CD1c-positive myeloid dendritic cell (primary cell): ENCODE data around the gene SLC43A3.
"Not testable (repeated sequence)": the region's sequence is repeated elsewhere in the genome, so short reads cannot be mapped to it uniquely, and the experiment has no call there.

Source experiments
- DNase-seq: peaks from one replicate; pipeline ENCODE4 v3.0.0-alpha.2; 2016; ENCODE audit errors: extremely low spot score

The SLC43A3 gene

DNA sequence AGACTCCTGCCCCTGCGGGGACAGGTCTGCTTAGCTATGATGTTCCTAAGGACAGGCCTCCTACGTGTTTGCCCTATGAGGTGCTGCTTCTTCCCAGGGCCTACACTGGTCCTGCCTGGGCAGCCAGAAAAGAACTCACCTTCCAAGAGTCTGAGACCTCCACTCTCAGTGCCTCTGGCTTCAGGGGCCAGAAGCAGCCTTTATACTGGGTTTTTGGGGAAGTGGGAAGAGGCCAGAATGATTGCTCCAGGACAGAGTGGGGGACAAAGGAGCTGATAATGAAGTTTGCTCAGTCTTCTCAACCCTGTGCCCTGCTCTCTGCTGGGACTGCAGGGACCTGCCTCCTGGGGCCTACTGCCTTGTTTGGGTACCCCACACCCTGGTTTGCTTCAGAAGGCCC is 45.9 kb downstream of the SLC43A3 start, which contains the start of gene PRG3:
PRG3 (minus strand) TSS at position 176 of the 400 bp plus-strand sequence. CDS start 442 bp downstream, outside the sequence.
- no peak for DNase-seq

DNA sequence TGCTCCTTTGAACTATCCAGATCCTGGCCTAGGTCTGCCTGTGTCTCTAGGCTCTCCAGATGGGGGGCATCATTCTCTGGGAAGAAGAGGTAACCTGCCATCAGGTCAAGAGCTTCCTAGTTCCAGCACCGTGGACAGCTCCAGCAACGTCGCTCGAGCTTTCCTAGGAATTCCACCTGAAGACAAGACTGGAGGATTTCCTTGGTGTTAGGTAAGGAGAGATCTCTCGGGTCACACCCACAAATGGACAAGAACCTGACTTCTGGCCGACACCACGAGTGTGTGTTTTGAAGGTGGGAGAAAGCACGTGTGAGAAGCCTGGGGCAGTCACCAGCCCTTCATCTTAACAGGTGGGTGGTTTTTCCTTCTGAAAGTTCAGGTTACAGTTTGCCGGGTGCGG is 47.2 kb downstream of the SLC43A3 start:
- DNase-seq = no peak

DNA sequence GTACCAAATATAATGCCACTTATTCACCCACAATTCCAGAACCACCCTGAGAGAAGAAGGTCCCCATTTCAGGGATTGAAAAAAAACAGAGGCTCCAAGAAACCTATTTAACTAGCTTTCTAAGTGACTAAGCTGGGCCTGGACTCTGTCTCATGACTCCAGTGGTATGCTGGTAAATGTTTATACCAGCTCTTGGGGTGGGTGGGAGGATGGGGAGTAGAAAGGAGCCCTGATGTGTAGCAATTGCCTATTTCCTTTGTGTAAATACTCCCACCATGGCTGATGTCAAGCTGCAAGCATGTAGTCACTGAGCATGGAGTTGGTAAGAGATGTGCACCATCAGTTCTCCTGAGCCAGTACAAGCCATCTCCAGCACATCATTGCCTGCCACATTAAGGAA is 48.7 kb downstream of the SLC43A3 start:
- DNase-seq = no peak

DNA sequence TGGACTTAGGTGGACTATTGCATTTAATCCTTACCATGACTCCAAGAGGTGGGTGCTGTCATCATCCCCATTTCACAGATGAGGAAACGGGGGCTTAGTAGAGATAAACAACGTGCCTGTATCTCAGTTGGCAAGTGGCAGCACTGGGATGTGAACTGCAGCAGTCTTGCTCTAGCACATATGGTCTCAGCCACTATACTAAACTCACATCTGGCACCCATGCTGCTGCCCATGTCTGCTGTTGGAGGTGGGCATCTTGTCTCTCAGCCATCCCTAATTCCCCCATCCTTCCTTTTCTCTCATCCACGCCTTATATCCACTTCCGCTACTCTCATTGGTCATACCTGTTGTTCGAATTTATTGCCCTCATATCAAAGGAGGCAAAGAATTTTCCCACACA is 49.8 kb downstream of the SLC43A3 start:
- DNase-seq = no peak

GRCh38 chr11:57376095-57377090 is 50.5 kb downstream of the SLC43A3 start:
- no peak for DNase-seq

GRCh38 chr11:57375490-57375889 is 51.4 kb downstream of the SLC43A3 start:
- DNase-seq = no peak

DNA sequence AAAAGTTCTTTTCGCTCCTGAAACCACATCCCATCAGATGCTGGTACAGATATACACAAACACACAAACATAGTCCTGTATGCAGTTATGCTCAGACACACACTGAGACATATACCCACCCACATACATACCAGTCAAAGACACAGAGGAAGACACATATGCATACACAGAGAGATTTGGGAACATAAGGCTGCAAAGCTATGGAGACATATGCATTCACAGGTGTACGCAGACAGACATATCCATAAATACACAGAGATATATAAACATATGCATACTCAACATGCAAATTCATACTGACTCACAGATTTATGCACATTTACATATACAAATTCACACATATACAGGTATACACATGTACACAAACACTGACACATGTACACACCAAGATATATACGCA is 52.0 kb downstream of the SLC43A3 start:
- DNase-seq = no peak

DNA sequence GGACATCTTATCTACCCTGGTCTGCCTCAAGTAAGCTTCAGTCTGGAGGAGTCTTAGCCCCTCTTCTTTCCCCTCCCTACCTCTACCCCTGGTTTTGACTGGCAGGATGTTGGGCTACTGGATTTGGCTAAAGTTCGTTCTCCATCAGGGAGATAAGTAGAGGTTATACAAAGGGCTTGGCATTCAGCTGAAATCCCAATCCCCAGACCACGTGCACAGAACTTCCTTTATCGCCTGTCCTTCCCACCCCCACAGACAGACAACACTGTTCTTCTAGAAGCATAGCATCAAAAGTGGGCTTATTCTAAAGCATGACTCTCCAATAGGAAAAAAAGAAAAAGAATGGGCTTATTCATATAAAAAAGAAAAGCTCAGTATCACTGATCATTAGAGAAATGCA is 53.8 kb downstream of the SLC43A3 start:
- no peak for DNase-seq

- peak; percentile 17 for DNase-seq
Observed at GRCh38 chr11:57370941-57371340, 56.0 kb downstream of the SLC43A3 start.

DNA sequence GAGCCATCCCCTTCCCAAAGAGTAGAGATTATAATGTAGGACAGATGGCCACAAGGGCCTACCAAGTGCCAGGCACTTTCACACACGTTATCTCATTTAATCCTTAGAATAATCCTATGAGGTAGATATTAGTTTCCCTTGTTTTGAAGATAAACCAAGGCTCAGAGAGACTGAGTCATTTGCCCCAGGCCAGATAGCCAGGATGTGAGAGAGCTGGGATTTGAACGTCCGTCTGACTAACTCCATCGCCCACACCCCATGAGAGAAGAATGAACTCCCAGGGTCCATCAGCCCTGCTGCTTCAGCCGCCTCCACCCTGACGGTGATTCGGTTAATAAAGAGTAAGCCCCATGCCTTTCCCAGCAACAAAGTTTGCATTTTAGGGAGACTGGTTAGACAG is 56.7 kb downstream of the SLC43A3 start:
- no peak for DNase-seq

GRCh38 chr11:57368845-57369232 is 58.1 kb downstream of the SLC43A3 start:
- DNase-seq = no peak

DNA sequence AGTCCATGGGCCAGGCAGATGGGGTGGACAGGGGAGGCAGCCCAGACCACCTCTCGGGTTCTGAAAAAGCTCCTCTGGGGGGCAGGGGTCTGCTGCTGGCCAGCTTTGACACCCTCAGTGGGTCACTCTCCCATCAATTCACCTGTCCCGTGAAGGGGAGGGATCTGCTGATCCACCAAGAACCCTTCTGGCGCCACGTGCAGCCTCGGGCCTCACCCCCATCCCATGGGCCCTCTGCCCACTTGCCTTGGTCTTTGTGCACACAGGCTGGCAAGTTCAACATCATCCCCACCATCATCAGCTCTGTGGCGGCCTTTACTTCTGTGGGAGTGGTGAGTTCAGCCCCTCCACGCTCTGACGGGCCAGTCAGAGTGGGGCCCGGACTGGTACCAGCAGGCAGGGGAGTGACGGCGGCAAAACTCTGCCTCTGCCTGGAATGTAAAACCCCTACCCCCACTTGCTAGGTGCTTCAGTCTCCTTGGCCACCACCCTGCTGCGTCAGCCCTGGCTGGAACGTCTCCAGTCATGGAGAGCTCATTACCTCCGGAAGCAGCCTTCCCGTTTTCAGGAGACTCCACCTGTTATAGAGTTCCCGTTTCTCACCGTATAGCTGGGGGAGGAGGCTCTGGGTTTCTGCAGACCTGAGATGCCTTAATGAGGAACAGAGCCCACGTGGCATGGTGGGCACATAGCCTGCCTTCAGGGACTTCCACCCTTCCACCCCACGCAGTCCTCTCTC is 58.6 kb downstream of the SLC43A3 start:
- peak; percentile 80 for DNase-seq

- DNase-seq = no peak
Observed at GRCh38 chr11:57364851-57365660, 61.9 kb downstream of the SLC43A3 start.

DNA sequence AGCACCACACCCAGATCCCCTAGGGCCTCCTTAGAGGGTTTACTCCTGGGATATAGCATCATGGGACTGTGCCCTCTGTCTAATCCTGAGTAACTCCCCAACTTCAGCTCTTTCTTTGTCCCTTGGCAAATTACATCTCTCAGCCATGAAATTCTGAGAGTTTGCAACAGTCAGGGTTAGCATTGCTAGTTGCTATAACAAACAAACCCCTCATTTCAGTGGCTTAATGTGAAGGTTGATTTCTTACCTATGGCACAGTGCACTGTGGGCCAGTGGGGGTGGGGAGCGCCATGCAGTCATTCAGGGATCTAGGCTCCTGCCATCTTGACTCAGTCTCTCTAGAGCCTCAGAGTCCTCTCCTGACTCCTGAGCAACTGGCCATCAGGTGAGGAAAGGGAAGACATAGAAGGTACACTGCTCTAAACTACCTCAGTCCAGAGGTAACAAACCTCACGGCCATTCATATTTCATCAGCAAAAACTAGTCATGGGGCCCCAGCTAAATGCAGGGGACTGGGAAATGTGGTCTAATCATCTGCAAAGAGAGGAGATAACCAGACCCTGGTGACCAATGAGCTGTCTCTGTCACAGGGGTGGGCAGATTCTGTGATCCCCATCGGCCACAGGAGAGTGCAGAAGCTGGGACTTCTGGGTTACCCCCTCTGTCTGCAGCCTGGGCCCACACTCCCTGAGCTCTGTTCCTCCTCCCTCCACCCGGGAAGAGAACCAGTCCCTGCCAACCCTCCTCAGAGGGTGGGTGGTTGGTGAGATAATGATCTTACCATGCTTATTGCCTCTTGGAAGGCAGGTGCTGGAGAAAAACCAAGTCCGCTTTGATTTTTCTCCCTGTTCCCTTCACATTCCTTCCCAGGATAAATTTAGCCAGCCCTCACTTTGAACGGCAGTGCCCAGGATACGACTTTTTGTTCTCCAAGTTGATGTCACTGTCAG is 63.5 kb downstream of the SLC43A3 start:
- DNase-seq = no peak

DNA sequence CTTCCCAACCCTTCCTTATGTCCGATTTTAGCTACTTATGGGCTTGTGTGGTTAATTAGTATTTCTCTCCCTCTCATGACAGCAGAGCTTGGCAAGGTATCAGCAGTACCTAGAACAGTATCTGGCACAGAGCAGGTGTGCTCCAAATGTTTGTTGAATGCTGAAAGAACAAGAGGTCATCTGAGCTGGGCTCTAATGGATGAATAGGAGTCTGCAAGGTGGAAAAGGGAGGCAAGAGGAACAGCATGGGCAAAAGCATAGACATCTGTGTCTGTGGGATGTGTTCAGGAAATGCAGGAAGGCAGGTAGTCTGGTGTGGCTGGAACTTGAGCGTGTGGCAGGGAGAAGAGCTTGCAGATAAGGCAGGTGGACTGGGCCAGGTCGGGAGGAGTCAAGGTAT is 65.0 kb downstream of the SLC43A3 start:
- DNase-seq = no peak

- not testable (repeated sequence) for DNase-seq
Observed at GRCh38 chr11:57361420-57361819, 65.5 kb downstream of the SLC43A3 start.

- DNase-seq = no peak
Observed at GRCh38 chr11:57360991-57361390, 65.9 kb downstream of the SLC43A3 start.

DNA sequence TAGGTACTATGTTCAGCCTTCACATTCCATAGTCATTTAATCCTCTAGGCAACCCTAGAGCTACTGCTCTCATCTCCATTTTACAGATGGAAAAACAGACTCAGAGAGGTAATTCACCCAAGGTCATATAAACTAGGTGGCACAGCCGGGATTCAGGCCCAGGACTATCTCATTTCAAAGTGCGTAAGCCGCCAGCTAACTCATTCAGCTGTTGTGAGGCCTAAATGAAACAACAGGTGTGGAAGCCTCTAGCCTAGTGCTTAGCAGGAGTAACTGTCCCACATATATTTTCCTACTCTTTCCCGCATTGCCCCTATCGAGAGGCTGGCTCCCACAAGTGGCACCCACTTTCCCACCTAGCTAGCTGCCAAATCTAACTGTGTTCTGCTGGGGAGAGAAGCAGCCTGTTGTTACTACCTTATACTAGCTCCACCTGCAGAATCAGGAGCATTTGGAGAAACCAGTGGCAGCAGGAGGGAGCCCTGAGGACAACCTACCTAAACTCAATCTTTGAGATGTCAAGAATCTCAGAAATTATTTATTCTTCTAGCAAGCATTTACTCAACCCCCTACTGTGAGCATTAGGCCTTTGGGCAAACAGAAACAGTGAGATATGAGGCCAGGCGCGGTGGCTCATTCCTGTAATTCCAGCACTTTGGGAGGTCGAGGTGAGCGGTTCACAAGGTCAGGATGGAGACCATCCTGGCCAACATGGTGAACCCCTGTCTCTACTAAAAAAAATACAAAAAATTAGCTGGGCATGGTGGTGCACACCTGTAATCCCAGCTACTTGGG is 66.8 kb downstream of the SLC43A3 start:
- no peak for DNase-seq

DNA sequence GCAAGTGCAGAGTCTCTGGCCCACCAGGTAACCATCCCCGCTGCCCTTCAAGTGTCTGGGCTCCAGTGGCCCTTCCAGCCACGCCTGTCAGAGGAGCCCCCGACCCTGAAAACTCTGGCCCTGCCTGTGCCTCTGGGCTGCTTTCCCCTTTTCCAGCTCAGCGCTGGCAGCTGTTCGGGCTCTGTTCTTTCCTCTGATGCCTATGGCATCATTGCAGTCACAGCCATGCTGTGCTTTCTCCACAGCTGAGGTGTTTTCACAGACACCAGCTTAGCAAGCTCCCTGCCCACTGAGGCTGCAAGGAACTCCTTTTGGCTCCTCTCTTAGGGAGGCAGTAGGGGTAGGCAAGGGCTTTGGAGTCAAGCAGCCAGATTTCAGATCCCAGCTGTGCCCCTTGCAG is 67.5 kb downstream of the SLC43A3 start:
- DNase-seq = no peak

DNA sequence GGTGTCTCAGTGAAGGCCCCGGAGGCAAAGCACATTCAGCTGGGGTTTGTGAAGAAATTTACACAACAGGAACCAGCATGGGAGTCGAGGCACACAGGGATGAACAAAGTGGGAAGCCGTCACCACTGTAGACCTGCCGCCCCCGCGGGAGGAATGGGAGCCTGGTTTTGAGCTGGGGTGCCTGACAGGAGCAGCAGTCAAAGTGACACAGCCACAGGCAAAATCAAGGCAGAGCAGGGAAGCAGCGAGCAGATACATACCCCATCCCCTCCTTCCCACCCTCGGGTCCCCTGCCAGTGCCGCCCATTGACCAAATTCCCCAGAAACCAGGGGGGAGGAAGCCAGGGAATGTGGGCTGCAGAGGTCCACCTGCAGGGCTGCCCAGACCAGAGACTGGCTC is 67.9 kb downstream of the SLC43A3 start:
- DNase-seq = no peak
